ENCODE results near the gene NUP93.

DNA sequence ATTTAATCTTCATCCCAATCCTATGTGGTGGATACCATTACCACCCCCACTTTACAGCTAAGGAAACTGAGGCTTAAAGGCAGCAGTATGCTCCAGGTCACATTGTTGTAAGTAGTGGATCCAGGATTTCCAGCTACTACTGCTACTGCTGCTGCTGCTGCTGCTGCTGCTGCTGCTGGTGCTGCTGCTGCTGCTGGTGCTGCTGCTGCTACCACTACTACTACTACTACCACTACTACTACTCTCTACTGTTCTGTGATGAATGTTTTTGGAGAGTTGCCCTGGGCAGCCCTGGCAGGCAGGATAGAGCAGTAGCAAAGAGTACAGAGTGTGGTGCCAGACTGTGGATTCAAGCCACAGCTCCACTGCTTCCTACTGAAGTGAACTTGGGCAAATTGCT, 85.8 kb downstream of the NUP93 start:
- TF ChIP-seq YY1 (IDR thresholded peaks at IDR 0.05; ENCODE audit: insufficient read depth, insufficient read length) (no peak), SUZ12 (IDR thresholded peaks at IDR 0.05; ENCODE audit: extremely low read depth, insufficient read depth, insufficient read length) (no peak)
